ENCODE data around the gene APBB1IP. TPM values are rescaled to one million over a fixed set of nuclear protein-coding genes. Genes with fewer than 3 reads are reported as not detected.

Gene APBB1IP
- total RNA-seq, 1 experiment from 2014 or later = 0.22 TPM

GRCh38 chr10:26446258-26446657, 8.1 kb downstream of the APBB1IP start:
- Mint-ChIP-seq H3K9me3 (no peaks in the 10 kb centered on the region), H3K27ac (no peak overlapping the region), H3K4me1 (no peaks in the 10 kb centered on the region), H3K36me3 (no peaks in the 10 kb centered on the region), H3K4me3 (no peak overlapping the region), H3K27me3 (ENCODE audit: low read depth) (no peaks in the 10 kb centered on the region)
- ChIA-PET CTCF (no interaction called here), POLR2A (no interaction called here)
- TF ChIP-seq E2F4 (CRISPR knock-in tag; IDR thresholded peaks at IDR 0.05; ENCODE audit: borderline replicate concordance, low read depth) (no peak), NR2C2 (CRISPR knock-in tag; IDR thresholded peaks at IDR 0.05) (no peak), RELA (CRISPR knock-in tag; IDR thresholded peaks at IDR 0.05; ENCODE audit: borderline replicate concordance) (no peak)
- TF ChIP-seq, protein P1, sequence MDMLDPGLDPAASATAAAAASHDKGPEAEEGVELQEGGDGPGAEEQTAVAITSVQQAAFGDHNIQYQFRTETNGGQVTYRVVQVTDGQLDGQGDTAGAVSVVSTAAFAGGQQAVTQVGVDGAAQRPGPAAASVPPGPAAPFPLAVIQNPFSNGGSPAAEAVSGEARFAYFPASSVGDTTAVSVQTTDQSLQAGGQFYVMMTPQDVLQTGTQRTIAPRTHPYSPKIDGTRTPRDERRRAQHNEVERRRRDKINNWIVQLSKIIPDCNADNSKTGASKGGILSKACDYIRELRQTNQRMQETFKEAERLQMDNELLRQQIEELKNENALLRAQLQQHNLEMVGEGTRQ (CRISPR knock-in tag; IDR thresholded peaks at IDR 0.05) = no peak
- TF ChIP-seq, protein P2, sequence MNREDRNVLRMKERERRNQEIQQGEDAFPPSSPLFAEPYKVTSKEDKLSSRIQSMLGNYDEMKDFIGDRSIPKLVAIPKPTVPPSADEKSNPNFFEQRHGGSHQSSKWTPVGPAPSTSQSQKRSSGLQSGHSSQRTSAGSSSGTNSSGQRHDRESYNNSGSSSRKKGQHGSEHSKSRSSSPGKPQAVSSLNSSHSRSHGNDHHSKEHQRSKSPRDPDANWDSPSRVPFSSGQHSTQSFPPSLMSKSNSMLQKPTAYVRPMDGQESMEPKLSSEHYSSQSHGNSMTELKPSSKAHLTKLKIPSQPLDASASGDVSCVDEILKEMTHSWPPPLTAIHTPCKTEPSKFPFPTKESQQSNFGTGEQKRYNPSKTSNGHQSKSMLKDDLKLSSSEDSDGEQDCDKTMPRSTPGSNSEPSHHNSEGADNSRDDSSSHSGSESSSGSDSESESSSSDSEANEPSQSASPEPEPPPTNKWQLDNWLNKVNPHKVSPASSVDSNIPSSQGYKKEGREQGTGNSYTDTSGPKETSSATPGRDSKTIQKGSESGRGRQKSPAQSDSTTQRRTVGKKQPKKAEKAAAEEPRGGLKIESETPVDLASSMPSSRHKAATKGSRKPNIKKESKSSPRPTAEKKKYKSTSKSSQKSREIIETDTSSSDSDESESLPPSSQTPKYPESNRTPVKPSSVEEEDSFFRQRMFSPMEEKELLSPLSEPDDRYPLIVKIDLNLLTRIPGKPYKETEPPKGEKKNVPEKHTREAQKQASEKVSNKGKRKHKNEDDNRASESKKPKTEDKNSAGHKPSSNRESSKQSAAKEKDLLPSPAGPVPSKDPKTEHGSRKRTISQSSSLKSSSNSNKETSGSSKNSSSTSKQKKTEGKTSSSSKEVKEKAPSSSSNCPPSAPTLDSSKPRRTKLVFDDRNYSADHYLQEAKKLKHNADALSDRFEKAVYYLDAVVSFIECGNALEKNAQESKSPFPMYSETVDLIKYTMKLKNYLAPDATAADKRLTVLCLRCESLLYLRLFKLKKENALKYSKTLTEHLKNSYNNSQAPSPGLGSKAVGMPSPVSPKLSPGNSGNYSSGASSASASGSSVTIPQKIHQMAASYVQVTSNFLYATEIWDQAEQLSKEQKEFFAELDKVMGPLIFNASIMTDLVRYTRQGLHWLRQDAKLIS (CRISPR knock-in tag; IDR thresholded peaks at IDR 0.05; ENCODE audit: borderline replicate concordance) = no peak
- DNase-seq (ENCODE audit: low spot score) (no peak), ATAC-seq (no peak)

- Mint-ChIP-seq H3K27me3 (ENCODE audit: low read depth) (no peaks in the 10 kb centered on the region), H3K4me3 (no peak overlapping the region), H3K4me1 (no peaks in the 10 kb centered on the region), H3K36me3 (no peaks in the 10 kb centered on the region), H3K9me3 (no peaks in the 10 kb centered on the region; the same call in 1 of the 2 replicates), H3K27ac (no peak overlapping the region)
- ChIA-PET CTCF (interaction anchor here (1.0 kb wide), 1 partner anchor 63 kb away, joined by 3 read pairs; no protein-coding TSS in a partner anchor), POLR2A (no interaction called here)
- no peak for ATAC-seq
- TF ChIP-seq ZNF396 (CRISPR knock-in tag; IDR thresholded peaks at IDR 0.05; ENCODE audit: borderline replicate concordance) = no peak
- TF ChIP-seq RORB (CRISPR knock-in tag; IDR thresholded peaks at IDR 0.05) = no peak
- TF ChIP-seq, protein P3, sequence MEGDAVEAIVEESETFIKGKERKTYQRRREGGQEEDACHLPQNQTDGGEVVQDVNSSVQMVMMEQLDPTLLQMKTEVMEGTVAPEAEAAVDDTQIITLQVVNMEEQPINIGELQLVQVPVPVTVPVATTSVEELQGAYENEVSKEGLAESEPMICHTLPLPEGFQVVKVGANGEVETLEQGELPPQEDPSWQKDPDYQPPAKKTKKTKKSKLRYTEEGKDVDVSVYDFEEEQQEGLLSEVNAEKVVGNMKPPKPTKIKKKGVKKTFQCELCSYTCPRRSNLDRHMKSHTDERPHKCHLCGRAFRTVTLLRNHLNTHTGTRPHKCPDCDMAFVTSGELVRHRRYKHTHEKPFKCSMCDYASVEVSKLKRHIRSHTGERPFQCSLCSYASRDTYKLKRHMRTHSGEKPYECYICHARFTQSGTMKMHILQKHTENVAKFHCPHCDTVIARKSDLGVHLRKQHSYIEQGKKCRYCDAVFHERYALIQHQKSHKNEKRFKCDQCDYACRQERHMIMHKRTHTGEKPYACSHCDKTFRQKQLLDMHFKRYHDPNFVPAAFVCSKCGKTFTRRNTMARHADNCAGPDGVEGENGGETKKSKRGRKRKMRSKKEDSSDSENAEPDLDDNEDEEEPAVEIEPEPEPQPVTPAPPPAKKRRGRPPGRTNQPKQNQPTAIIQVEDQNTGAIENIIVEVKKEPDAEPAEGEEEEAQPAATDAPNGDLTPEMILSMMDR (IDR thresholded peaks at IDR 0.05) = no peak
- TF ChIP-seq ZNF423 (CRISPR knock-in tag; IDR thresholded peaks at IDR 0.05) = no peak
- no peak for DNase-seq (ENCODE audit: low spot score)
Observed at GRCh38 chr10:26448292-26448691, 10.2 kb downstream of the APBB1IP start.

GRCh38 chr10:26448706-26449435, 10.7 kb downstream of the APBB1IP start:
- H3K27ac Mint-ChIP-seq = no peak overlapping the region
- no peaks in the 10 kb centered on the region for H3K27me3 Mint-ChIP-seq (ENCODE audit: low read depth)
- ChIA-PET POLR2A (no interaction called here), CTCF (interaction anchor here (1.0 kb wide), 1 partner anchor 63 kb away, joined by 3 read pairs; no protein-coding TSS in a partner anchor)
- DNase-seq (ENCODE audit: low spot score) = no peak
- TF ChIP-seq CREM (CRISPR knock-in tag; IDR thresholded peaks at IDR 0.05) (no peak), CDX4 (CRISPR knock-in tag; IDR thresholded peaks at IDR 0.05; ENCODE audit: borderline replicate concordance) (no peak), HMGA2 (CRISPR knock-in tag; IDR thresholded peaks at IDR 0.05) (no peak), SP1 (CRISPR knock-in tag; conservative IDR thresholded peaks at IDR 0.05) (no peak), E2F1 (CRISPR knock-in tag; IDR thresholded peaks at IDR 0.05) (no peak), ZNF416 (CRISPR knock-in tag; IDR thresholded peaks at IDR 0.05) (no peak), IRF2 (CRISPR knock-in tag; IDR thresholded peaks at IDR 0.05; ENCODE audit: borderline replicate concordance, low read depth) (no peak), ZBTB21 (CRISPR knock-in tag; IDR thresholded peaks at IDR 0.05; ENCODE audit: borderline replicate concordance) (no peak)
- TF ChIP-seq, protein P3 (IDR thresholded peaks at IDR 0.05) = no peak
- H3K9me3 Mint-ChIP-seq = peaks cover 6% of the 10 kb centered on the region; the same call in 1 of the 2 replicates
- H3K4me1 Mint-ChIP-seq = no peaks in the 10 kb centered on the region
- H3K4me3 Mint-ChIP-seq = no peak overlapping the region
- no peaks in the 10 kb centered on the region for H3K36me3 Mint-ChIP-seq
- ATAC-seq = no peak
